Esophagus muscularis mucosa (tissue), 3 donors: ENCODE measurements around the gene CRTC1.

Source experiments
- CTCF ChIP-seq, 3 experiments: fragments of 200-600 bp in 2 of 3; fragments of 450-650 bp in 1 of 3; sonication (generic) in 2 of 3; IDR thresholded peaks; one replicate each; pipeline ENCODE4 v1.5.1; 2017 to 2019; ENCODE audit warnings: antibody characterized with exemption in 3 of 3, mild to moderate bottlenecking in 2 of 3, moderate library complexity in 1 of 3
- POLR2A ChIP-seq: fragments of 450-650 bp; IDR thresholded peaks from one replicate; pipeline ENCODE4 v1.6.1; 2017; ENCODE audit warnings: antibody characterized with exemption, moderate library complexity, mild to moderate bottlenecking, low read depth

GRCh38 chr19:18659281-18660050, 24.0 kb upstream of the CRTC1 start:
- TF ChIP-seq CTCF (IDR thresholded peaks at IDR 0.05) = no peak
- no peak for TF ChIP-seq POLR2A
